Trophoblast cell (in vitro differentiated cells and primary cell): ENCODE data around the gene ARNT2.

ENCODE experiments used
- DNase-seq, 2 donors: peaks; one replicate each; pipeline ENCODE4 v3.0.0-alpha.2; 2016
- H2AFZ ChIP-seq: 2 replicates; pipeline ENCODE4 v1.6.1; 2013; ENCODE audit warnings: low read length, moderate library complexity, mild to moderate bottlenecking; ENCODE audit not compliant: insufficient read depth, poor library complexity
- H2AK5ac ChIP-seq: 2 replicates; pipeline ENCODE4 v1.6.1; 2013; ENCODE audit warnings: mild to moderate bottlenecking, low read length
- H2BK120ac ChIP-seq: 2 replicates; pipeline ENCODE4 v1.6.1; 2013; ENCODE audit warnings: low read length, mild to moderate bottlenecking, moderate library complexity; ENCODE audit not compliant: insufficient read depth, poor library complexity
- H2BK12ac ChIP-seq: 2 replicates; pipeline ENCODE4 v1.6.1; 2013; ENCODE audit warnings: mild to moderate bottlenecking, low read length, moderate library complexity
- H2BK5ac ChIP-seq: 2 replicates; pipeline ENCODE4 v1.6.1; 2013; ENCODE audit warnings: low read length, low read depth, moderate library complexity, mild to moderate bottlenecking; ENCODE audit not compliant: poor library complexity
- H3K14ac ChIP-seq: 2 replicates; pipeline ENCODE4 v1.6.1; 2013; ENCODE audit warnings: mild to moderate bottlenecking, low read length
- H3K18ac ChIP-seq: 2 replicates; pipeline ENCODE4 v1.6.1; 2013; ENCODE audit warnings: mild to moderate bottlenecking, low read length
- H3K23ac ChIP-seq: 2 replicates; pipeline ENCODE4 v1.6.1; 2013; ENCODE audit warnings: low read length
- H3K27ac ChIP-seq: 2 replicates; pipeline ENCODE4 v1.5.1; 2013; ENCODE audit warnings: low read depth, mild to moderate bottlenecking, inconsistent platforms, low read length, moderate library complexity
- H3K27me3 ChIP-seq: 2 replicates; pipeline ENCODE4 v1.6.1; 2013; ENCODE audit warnings: inconsistent platforms, mild to moderate bottlenecking, low read length, moderate library complexity; ENCODE audit not compliant: insufficient read depth
- H3K36me3 ChIP-seq, 2 experiments: 1 replicate in 1 of 2; 2 replicates in 1 of 2; pipeline ENCODE4 v1.6.1; 2013; ENCODE audit warnings: low read length in 2 of 2, mild to moderate bottlenecking in 2 of 2, moderate library complexity in 1 of 2; ENCODE audit not compliant: insufficient read depth in 2 of 2, control insufficient read depth in 1 of 2
- H3K4ac ChIP-seq: 2 replicates; pipeline ENCODE4 v1.6.1; 2013; ENCODE audit warnings: low read depth, mild to moderate bottlenecking, low read length, moderate library complexity
- H3K4me1 ChIP-seq, 2 experiments: 1 replicate in 1 of 2; 2 replicates in 1 of 2; pipeline ENCODE4 v1.6.1; 2013; ENCODE audit warnings: low read length in 2 of 2, mild to moderate bottlenecking in 2 of 2, moderate library complexity in 1 of 2; ENCODE audit not compliant: insufficient read depth in 2 of 2, control insufficient read depth in 1 of 2
- H3K4me2 ChIP-seq: 2 replicates; pipeline ENCODE4 v1.6.1; 2013; ENCODE audit warnings: inconsistent platforms, mild to moderate bottlenecking, low read length, moderate library complexity
- H3K4me3 ChIP-seq: 2 replicates; pipeline ENCODE4 v1.5.1; 2013; ENCODE audit warnings: mild to moderate bottlenecking, low read depth, low read length, inconsistent platforms
- H3K79me1 ChIP-seq: one replicate; pipeline ENCODE4 v1.6.1; 2013; ENCODE audit warnings: low read length
- H3K79me2 ChIP-seq: 2 replicates; pipeline ENCODE4 v1.6.1; 2013; ENCODE audit warnings: low read length, mild to moderate bottlenecking; ENCODE audit not compliant: control insufficient read depth, insufficient read depth, poor library complexity
- H3K9ac ChIP-seq: 2 replicates; pipeline ENCODE4 v1.6.1; 2013; ENCODE audit warnings: mild to moderate bottlenecking, low read length
- H3K9me3 ChIP-seq: 2 replicates; pipeline ENCODE4 v1.6.1; 2013; ENCODE audit warnings: low read depth, mild to moderate bottlenecking, control low read depth, inconsistent platforms, low read length; ENCODE audit not compliant: insufficient read depth
- H4K12ac ChIP-seq: 2 replicates; pipeline ENCODE4 v1.6.1; 2013; ENCODE audit warnings: low read depth, mild to moderate bottlenecking, low read length, moderate library complexity
- H4K8ac ChIP-seq: 2 replicates; pipeline ENCODE4 v1.6.1; 2013; ENCODE audit warnings: low read depth, mild to moderate bottlenecking, low read length, moderate library complexity
- H4K91ac ChIP-seq: one replicate; pipeline ENCODE4 v1.6.1; 2013; ENCODE audit warnings: low read depth, mild to moderate bottlenecking, low read length, moderate library complexity
- WGBS: extraction: QIAGEN DNeasy Blood & Tissue Kit; methylation state at CpG from one replicate; pipeline ENCODE4 v1.1.7; 2013; ENCODE audit warnings: missing lambda C conversion rate; ENCODE audit not compliant: insufficient read length, insufficient coverage; ENCODE audit errors: extremely low coverage; 5-methylcytosine and 5-hydroxymethylcytosine counted together

Gene ARNT2

GRCh38 chr15:80479191-80479590, 75.0 kb downstream of the ARNT2 start:
- Histone ChIP-seq H4K91ac (no peak overlapping the region), H2AFZ (no peak overlapping the region), H3K36me3 (no peaks in the 10 kb centered on the region), H3K9ac (no peak overlapping the region), H4K8ac (no peak overlapping the region), H3K4me1 (no peaks in the 10 kb centered on the region), H3K27ac (no peak overlapping the region), H3K18ac (no peak overlapping the region), H3K79me1 (no peaks in the 10 kb centered on the region), H3K4ac (no peak overlapping the region), H3K14ac (no peak overlapping the region), H2AK5ac (no peak overlapping the region), H3K27me3 (no peaks in the 10 kb centered on the region), H3K4me2 (no peak overlapping the region), H3K4me3 (no peak overlapping the region), H2BK5ac (no peak overlapping the region), H3K9me3 (no peaks in the 10 kb centered on the region), H2BK12ac (no peak overlapping the region), H4K12ac (no peak overlapping the region), H3K23ac (no peak overlapping the region), H2BK120ac (no peak overlapping the region), H3K79me2 (no peaks in the 10 kb centered on the region)
- no peak for DNase-seq
- WGBS = no CpG with 5 or more reads among the region's 1 CpG

DNA sequence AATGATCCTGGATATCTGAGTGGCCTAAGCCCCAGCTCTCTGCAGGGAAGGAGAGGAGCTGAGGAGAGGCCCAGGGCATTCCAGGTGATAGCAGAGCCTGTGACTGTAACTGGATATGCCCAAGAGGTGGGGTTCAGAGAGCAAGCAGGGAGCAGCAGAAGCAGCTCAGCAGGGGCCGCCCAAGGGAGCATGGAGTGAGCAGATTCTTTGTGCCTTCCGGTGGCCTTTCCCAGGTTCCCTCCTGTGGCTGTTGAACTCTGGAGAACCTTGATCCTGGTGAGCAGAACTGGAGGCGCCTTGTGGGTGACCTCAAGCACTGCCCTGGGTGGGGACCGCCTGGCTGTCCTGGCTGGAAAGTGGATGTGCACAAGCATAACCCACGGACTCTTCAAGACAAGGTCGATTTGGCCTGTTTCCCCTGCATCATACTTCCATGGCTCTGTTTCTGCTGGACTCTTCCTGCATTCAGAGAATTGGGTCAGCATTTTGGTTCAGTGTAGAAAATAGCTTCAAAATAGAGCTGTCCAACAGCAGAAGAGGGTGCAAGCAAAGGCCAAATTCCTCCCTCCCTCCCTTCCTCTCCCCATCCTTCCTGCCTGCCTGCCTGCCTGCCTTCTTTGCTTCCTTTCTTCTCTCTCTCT, 76.1 kb downstream of the ARNT2 start:
- Histone ChIP-seq H3K79me1 (no peaks in the 10 kb centered on the region), H4K8ac (no peak overlapping the region), H3K23ac (no peak overlapping the region), H2AFZ (no peak overlapping the region), H3K18ac (no peak overlapping the region), H3K4me2 (no peak overlapping the region), H2BK12ac (no peak overlapping the region), H3K27ac (no peak overlapping the region), H2AK5ac (no peak overlapping the region), H2BK5ac (no peak overlapping the region), H3K9me3 (no peaks in the 10 kb centered on the region), H3K4me1 (no peaks in the 10 kb centered on the region), H2BK120ac (no peak overlapping the region), H4K91ac (no peak overlapping the region), H3K14ac (no peak overlapping the region), H4K12ac (no peak overlapping the region), H3K4ac (no peak overlapping the region), H3K4me3 (no peak overlapping the region), H3K36me3 (no peaks in the 10 kb centered on the region), H3K27me3 (no peaks in the 10 kb centered on the region), H3K79me2 (no peaks in the 10 kb centered on the region), H3K9ac (no peak overlapping the region)
- WGBS = no CpG with 5 or more reads among the region's 6 CpGs
- DNase-seq = no peak

GRCh38 chr15:80480909-80481308, 76.7 kb downstream of the ARNT2 start:
- Histone ChIP-seq H3K18ac (no peak overlapping the region), H3K79me1 (no peaks in the 10 kb centered on the region), H3K27me3 (no peaks in the 10 kb centered on the region), H2BK120ac (no peak overlapping the region), H4K91ac (no peak overlapping the region), H2BK5ac (no peak overlapping the region), H3K9me3 (no peaks in the 10 kb centered on the region), H3K4ac (no peak overlapping the region), H3K79me2 (no peaks in the 10 kb centered on the region), H3K36me3 (no peaks in the 10 kb centered on the region), H3K4me3 (no peak overlapping the region), H3K14ac (no peak overlapping the region), H3K4me2 (no peak overlapping the region), H3K23ac (no peak overlapping the region), H3K27ac (no peak overlapping the region), H3K4me1 (peaks cover 0 to 3% of the 10 kb centered on the region in 2 experiments), H2AK5ac (no peak overlapping the region), H4K12ac (no peak overlapping the region), H4K8ac (no peak overlapping the region), H3K9ac (no peak overlapping the region), H2BK12ac (no peak overlapping the region), H2AFZ (no peak overlapping the region)
- DNase-seq = peak; percentile 84 to 95
- no CpG with 5 or more reads among the region's 4 CpGs for WGBS

- Histone ChIP-seq H2BK5ac (no peak overlapping the region), H3K9ac (no peak overlapping the region), H3K23ac (no peak overlapping the region), H2BK120ac (no peak overlapping the region), H3K4me2 (no peak overlapping the region), H3K36me3 (no peaks in the 10 kb centered on the region), H3K18ac (no peak overlapping the region), H3K79me1 (no peaks in the 10 kb centered on the region), H3K9me3 (no peaks in the 10 kb centered on the region), H3K27ac (no peak overlapping the region), H2BK12ac (no peak overlapping the region), H3K14ac (no peak overlapping the region), H3K4me1 (peaks cover 0 to 3% of the 10 kb centered on the region in 2 experiments), H3K4me3 (no peak overlapping the region), H3K4ac (no peak overlapping the region), H3K27me3 (no peaks in the 10 kb centered on the region), H2AFZ (no peak overlapping the region), H3K79me2 (no peaks in the 10 kb centered on the region), H4K12ac (no peak overlapping the region), H2AK5ac (no peak overlapping the region), H4K8ac (no peak overlapping the region), H4K91ac (no peak overlapping the region)
- no peak for DNase-seq
- no CpG with 5 or more reads among the region's 1 CpG for WGBS
Measured at GRCh38 chr15:80482696-80483095, 78.5 kb downstream of the ARNT2 start.
